ENCODE measurements around the gene FRMD8.

Gene FRMD8

GRCh38 chr11:65373839-65374580 lies 12.4 kb upstream of the FRMD8 start:
- Histone ChIP-seq H3K4me1 (ENCODE audit: control insufficient read depth in 2 of 2, insufficient read depth in 2 of 2, low read length in 2 of 2) (peaks cover 3 to 17% of the 10 kb centered on the region in 2 donors), H3K9ac (ENCODE audit: low read depth in 1 of 2, low read length in 2 of 2) (no peak overlapping the region), H3K27me3 (ENCODE audit: control insufficient read depth in 2 of 2, insufficient read depth in 2 of 2, low read length in 2 of 2) (no peaks in the 10 kb centered on the region), H3K36me3 (ENCODE audit: control insufficient read depth in 2 of 2, insufficient read depth in 2 of 2, low read length in 2 of 2) (no peaks in the 10 kb centered on the region), H3K4me3 (ENCODE audit: low read length in 2 of 2) (no peak overlapping the region), H3K9me3 (ENCODE audit: control insufficient read depth in 2 of 2, low read length in 2 of 2) (no peaks in the 10 kb centered on the region), H3K27ac (ENCODE audit: low read depth in 2 of 2, low read length in 2 of 2) (peak overlapping the region; percentile 9 to 70)

GRCh38 chr11:65375012-65375411 lies 11.4 kb upstream of the FRMD8 start:
- Histone ChIP-seq H3K4me3 (ENCODE audit: low read length in 2 of 2) (no peak overlapping the region), H3K4me1 (ENCODE audit: control insufficient read depth in 2 of 2, insufficient read depth in 2 of 2, low read length in 2 of 2) (peaks cover 3 to 17% of the 10 kb centered on the region in 2 donors), H3K36me3 (ENCODE audit: control insufficient read depth in 2 of 2, insufficient read depth in 2 of 2, low read length in 2 of 2) (no peaks in the 10 kb centered on the region), H3K9ac (ENCODE audit: low read depth in 1 of 2, low read length in 2 of 2) (no peak overlapping the region), H3K27ac (ENCODE audit: low read depth in 2 of 2, low read length in 2 of 2) (peak overlapping the region; percentile 38 to 70), H3K9me3 (ENCODE audit: control insufficient read depth in 2 of 2, low read length in 2 of 2) (no peaks in the 10 kb centered on the region), H3K27me3 (ENCODE audit: control insufficient read depth in 2 of 2, insufficient read depth in 2 of 2, low read length in 2 of 2) (no peaks in the 10 kb centered on the region)

DNA sequence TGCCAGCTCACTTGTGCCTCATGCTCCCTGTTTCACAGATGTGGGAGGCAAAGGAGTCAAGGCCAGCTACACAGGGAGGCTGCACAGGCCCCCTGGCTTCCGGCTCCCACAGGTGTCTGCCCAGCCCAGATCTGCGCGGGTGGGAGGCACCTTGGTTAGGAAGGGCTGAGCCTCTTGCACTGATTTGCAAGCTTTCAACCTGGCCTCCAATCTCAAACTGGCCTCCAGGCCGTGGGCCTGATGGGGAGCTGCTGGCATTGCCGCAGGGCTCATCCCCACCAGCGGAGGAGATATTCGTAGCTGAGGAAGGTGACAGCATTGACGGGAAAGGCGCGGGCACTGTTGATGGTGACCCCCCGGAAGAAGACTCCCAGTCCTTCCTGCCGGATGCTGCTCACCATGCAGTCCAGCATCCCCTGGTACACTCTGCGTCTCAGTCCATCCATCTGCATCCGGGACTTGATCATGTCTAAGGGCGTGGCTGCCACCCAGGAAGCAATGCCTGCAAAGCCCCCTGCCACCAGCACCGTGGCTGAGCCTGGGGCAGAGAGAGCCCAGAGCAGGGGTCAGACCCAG lies 10.2 kb upstream of the FRMD8 start:
- no peak overlapping the region for H3K9ac ChIP-seq (ENCODE audit: low read depth in 1 of 2, low read length in 2 of 2)

GRCh38 chr11:65377036-65377435 lies 9.4 kb upstream of the FRMD8 start:
- Histone ChIP-seq H3K4me1 (ENCODE audit: control insufficient read depth in 2 of 2, insufficient read depth in 2 of 2, low read length in 2 of 2) (peaks cover 17 to 27% of the 10 kb centered on the region in 2 donors), H3K36me3 (ENCODE audit: control insufficient read depth in 2 of 2, insufficient read depth in 2 of 2, low read length in 2 of 2) (no peaks in the 10 kb centered on the region), H3K4me3 (ENCODE audit: low read length in 2 of 2) (no peak overlapping the region), H3K27me3 (ENCODE audit: control insufficient read depth in 2 of 2, insufficient read depth in 2 of 2, low read length in 2 of 2) (no peaks in the 10 kb centered on the region), H3K9ac (ENCODE audit: low read depth in 1 of 2, low read length in 2 of 2) (no peak overlapping the region), H3K27ac (ENCODE audit: low read depth in 2 of 2, low read length in 2 of 2) (no peak overlapping the region), H3K9me3 (ENCODE audit: control insufficient read depth in 2 of 2, low read length in 2 of 2) (no peaks in the 10 kb centered on the region)

More for the DNA sequence above, 10.2 kb upstream of the FRMD8 start:
- H3K9me3 ChIP-seq (ENCODE audit: control insufficient read depth in 2 of 2, low read length in 2 of 2): no peaks in the 10 kb centered on the region
- H3K4me3 ChIP-seq (ENCODE audit: low read length in 2 of 2): no peak overlapping the region
- no peaks in the 10 kb centered on the region for H3K36me3 ChIP-seq (ENCODE audit: control insufficient read depth in 2 of 2, insufficient read depth in 2 of 2, low read length in 2 of 2)
- H3K4me1 ChIP-seq (ENCODE audit: control insufficient read depth in 2 of 2, insufficient read depth in 2 of 2, low read length in 2 of 2): peaks cover 11 to 23% of the 10 kb centered on the region in 2 donors
- no peaks in the 10 kb centered on the region for H3K27me3 ChIP-seq (ENCODE audit: control insufficient read depth in 2 of 2, insufficient read depth in 2 of 2, low read length in 2 of 2)
- no peak overlapping the region for H3K27ac ChIP-seq (ENCODE audit: low read depth in 2 of 2, low read length in 2 of 2)

DNA sequence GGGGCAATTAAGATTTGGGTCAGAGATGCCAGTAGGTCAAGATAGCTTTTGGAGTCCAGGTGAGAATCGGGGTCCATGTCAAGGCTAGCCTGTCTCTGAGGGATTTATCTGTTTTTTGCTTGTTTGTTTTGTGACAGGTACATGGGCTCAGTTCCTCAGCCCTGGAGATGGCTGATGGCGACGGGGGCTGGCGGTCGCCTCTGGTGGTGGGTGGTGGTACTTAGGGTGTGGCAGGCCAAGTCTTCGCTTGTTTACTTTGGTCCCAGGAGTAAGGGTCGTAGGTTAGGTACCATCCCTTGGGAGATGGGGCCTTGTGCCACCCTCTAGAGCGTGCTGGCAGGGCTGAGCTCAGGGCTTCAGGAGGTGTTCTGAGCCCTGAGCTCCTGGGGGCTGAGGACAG lies 8.7 kb upstream of the FRMD8 start:
- H3K9me3 ChIP-seq (ENCODE audit: control insufficient read depth in 2 of 2, low read length in 2 of 2): no peaks in the 10 kb centered on the region
- no peak overlapping the region for H3K4me3 ChIP-seq (ENCODE audit: low read length in 2 of 2)
- no peak overlapping the region for H3K9ac ChIP-seq (ENCODE audit: low read depth in 1 of 2, low read length in 2 of 2)
- H3K27ac ChIP-seq (ENCODE audit: low read depth in 2 of 2, low read length in 2 of 2): peak overlapping the region; percentile 34 to 43
- peaks cover 21 to 33% of the 10 kb centered on the region in 2 donors for H3K4me1 ChIP-seq (ENCODE audit: control insufficient read depth in 2 of 2, insufficient read depth in 2 of 2, low read length in 2 of 2)
- no peaks in the 10 kb centered on the region for H3K36me3 ChIP-seq (ENCODE audit: control insufficient read depth in 2 of 2, insufficient read depth in 2 of 2, low read length in 2 of 2)
- no peaks in the 10 kb centered on the region for H3K27me3 ChIP-seq (ENCODE audit: control insufficient read depth in 2 of 2, insufficient read depth in 2 of 2, low read length in 2 of 2)

GRCh38 chr11:65378208-65378927 lies 8.1 kb upstream of the FRMD8 start:
- H3K27ac ChIP-seq (ENCODE audit: low read depth in 2 of 2, low read length in 2 of 2): peak overlapping the region; percentile 34 to 43
- H3K4me1 ChIP-seq (ENCODE audit: control insufficient read depth in 2 of 2, insufficient read depth in 2 of 2, low read length in 2 of 2): peaks cover 27 to 39% of the 10 kb centered on the region in 2 donors
- no peaks in the 10 kb centered on the region for H3K36me3 ChIP-seq (ENCODE audit: control insufficient read depth in 2 of 2, insufficient read depth in 2 of 2, low read length in 2 of 2)
- H3K27me3 ChIP-seq (ENCODE audit: control insufficient read depth in 2 of 2, insufficient read depth in 2 of 2, low read length in 2 of 2): no peaks in the 10 kb centered on the region
- no peak overlapping the region for H3K4me3 ChIP-seq (ENCODE audit: low read length in 2 of 2)
- peak overlapping the region in 1 of 2 donors; percentile 12 for H3K9ac ChIP-seq (ENCODE audit: low read depth in 1 of 2, low read length in 2 of 2)
- H3K9me3 ChIP-seq (ENCODE audit: control insufficient read depth in 2 of 2, low read length in 2 of 2): no peaks in the 10 kb centered on the region

- Histone ChIP-seq H3K36me3 (ENCODE audit: control insufficient read depth in 2 of 2, insufficient read depth in 2 of 2, low read length in 2 of 2) (no peaks in the 10 kb centered on the region), H3K27ac (ENCODE audit: low read depth in 2 of 2, low read length in 2 of 2) (no peak overlapping the region), H3K4me3 (ENCODE audit: low read length in 2 of 2) (no peak overlapping the region)
Measured at GRCh38 chr11:65378928-65379638, 7.4 kb upstream of the FRMD8 start.

DNA sequence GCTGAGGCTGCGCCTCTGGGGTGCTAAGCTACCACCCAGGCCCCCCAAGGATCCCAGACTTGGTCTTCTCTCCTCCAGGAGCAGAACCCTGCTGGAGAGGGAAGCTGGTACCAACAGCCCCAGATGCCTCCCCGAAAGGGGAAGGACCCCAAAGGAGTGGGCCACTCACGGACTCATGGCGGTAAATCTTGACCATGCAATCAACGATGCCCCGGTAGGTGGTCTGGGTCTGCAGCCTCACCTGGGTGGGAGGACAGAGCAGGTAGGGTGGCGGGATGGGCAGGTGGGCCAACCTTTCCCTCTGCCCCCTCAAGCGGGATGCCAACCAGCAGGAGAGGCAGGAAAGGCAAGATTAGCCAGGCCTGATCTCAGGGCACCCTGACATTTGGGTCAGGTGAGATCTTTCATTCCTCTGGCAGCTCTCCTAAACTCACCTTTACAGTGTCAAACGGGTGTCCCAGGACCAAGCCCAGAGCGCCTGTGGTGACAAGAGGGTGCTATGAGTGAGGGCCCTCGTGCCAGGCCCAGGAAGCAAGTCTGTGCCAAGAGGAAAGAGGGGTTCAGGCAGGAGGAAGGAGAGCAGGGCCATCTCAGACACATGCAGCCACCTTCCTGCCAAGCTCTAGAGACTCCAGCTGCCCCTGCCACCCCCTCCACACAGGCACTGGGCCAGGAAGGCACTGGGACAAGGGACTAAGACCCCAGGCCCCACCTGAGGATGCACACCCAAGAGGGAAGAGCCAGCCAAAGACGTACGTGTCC lies 6.6 kb upstream of the FRMD8 start:
- Histone ChIP-seq H3K4me1 (ENCODE audit: control insufficient read depth in 2 of 2, insufficient read depth in 2 of 2, low read length in 2 of 2) (peaks cover 33 to 43% of the 10 kb centered on the region in 2 donors), H3K36me3 (ENCODE audit: control insufficient read depth in 2 of 2, insufficient read depth in 2 of 2, low read length in 2 of 2) (no peaks in the 10 kb centered on the region), H3K27me3 (ENCODE audit: control insufficient read depth in 2 of 2, insufficient read depth in 2 of 2, low read length in 2 of 2) (no peaks in the 10 kb centered on the region), H3K4me3 (ENCODE audit: low read length in 2 of 2) (no peak overlapping the region), H3K9me3 (ENCODE audit: control insufficient read depth in 2 of 2, low read length in 2 of 2) (no peaks in the 10 kb centered on the region), H3K9ac (ENCODE audit: low read depth in 1 of 2, low read length in 2 of 2) (no peak overlapping the region), H3K27ac (ENCODE audit: low read depth in 2 of 2, low read length in 2 of 2) (no peak overlapping the region)

More at GRCh38 chr11:65378928-65379638, 7.4 kb upstream of the FRMD8 start:
- no peaks in the 10 kb centered on the region for H3K27me3 ChIP-seq (ENCODE audit: control insufficient read depth in 2 of 2, insufficient read depth in 2 of 2, low read length in 2 of 2)
- no peak overlapping the region for H3K9ac ChIP-seq (ENCODE audit: low read depth in 1 of 2, low read length in 2 of 2)
- peaks cover 27 to 41% of the 10 kb centered on the region in 2 donors for H3K4me1 ChIP-seq (ENCODE audit: control insufficient read depth in 2 of 2, insufficient read depth in 2 of 2, low read length in 2 of 2)
- H3K9me3 ChIP-seq (ENCODE audit: control insufficient read depth in 2 of 2, low read length in 2 of 2): no peaks in the 10 kb centered on the region

GRCh38 chr11:65380460-65381119 lies 5.8 kb upstream of the FRMD8 start:
- Histone ChIP-seq H3K36me3 (ENCODE audit: control insufficient read depth in 2 of 2, insufficient read depth in 2 of 2, low read length in 2 of 2) (no peaks in the 10 kb centered on the region), H3K4me3 (ENCODE audit: low read length in 2 of 2) (peak overlapping the region in 1 of 2 donors; percentile 13), H3K27ac (ENCODE audit: low read depth in 2 of 2, low read length in 2 of 2) (peak overlapping the region; percentile 99 to 100), H3K27me3 (ENCODE audit: control insufficient read depth in 2 of 2, insufficient read depth in 2 of 2, low read length in 2 of 2) (no peaks in the 10 kb centered on the region), H3K9me3 (ENCODE audit: control insufficient read depth in 2 of 2, low read length in 2 of 2) (no peaks in the 10 kb centered on the region), H3K4me1 (ENCODE audit: control insufficient read depth in 2 of 2, insufficient read depth in 2 of 2, low read length in 2 of 2) (peaks cover 35 to 39% of the 10 kb centered on the region in 2 donors), H3K9ac (ENCODE audit: low read depth in 1 of 2, low read length in 2 of 2) (peak overlapping the region; percentile 8 to 62)

All from mucosa of rectum (tissue), 2 donors.